ENCODE data around the gene ZNF469. TPM values are rescaled to one million over a fixed set of nuclear protein-coding genes. Genes with fewer than 3 reads are reported as not detected.
A peak's percentile ranks its signal among the peaks of the same experiment; 100 is the strongest.

Gene ZNF469
- polyA plus RNA-seq = under 1 TPM in 2 of 3 donors, not detected in 1; 0.11 to 0.65 TPM

DNA sequence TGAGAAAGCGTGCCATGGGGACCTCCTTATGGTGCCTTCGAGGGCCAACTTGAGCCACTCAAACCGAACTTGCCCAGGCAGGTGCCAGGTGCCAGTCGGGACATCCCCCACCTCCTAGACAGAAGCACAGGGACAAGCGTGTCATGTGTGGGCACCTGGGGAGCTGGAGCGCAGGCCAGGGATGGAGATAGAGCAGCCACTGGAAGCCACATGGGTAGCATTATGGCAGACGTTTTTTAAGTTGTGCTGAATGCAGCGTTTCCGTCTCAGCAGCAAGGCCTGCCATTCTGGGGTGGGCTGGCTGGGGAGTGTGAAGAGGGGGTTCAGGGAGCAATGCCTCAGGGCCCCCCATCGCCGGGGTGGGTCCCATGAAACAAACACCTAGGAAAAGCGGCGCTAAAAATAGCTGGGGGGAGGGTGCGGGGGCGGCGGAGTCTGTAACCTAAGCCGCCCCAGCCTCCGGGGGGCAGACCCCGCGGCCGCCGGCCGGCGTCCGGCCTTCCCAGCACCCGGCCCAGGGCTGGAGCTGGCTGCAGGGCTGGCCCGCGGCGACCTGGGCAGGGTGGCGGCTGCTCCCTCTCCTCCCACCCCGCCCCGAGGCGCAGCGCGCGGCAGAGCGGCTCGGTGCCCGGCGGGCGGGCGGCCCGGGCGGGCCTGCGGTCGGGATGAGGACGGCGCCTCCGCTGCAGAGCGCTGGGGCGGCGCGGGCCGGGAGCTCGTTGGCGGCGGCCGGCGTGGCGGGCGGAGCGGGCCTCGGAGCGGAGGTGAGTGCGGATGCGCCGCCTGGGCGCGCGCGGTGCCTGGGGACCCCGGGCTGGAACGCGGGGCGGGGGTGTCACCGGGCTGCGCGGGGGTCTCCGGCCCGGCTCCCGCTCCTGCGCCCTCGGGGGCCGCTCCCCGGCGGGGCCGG lies at the start of gene ZNF469:
ZNF469 (plus strand) TSS at position 469 of the 910 bp plus-strand sequence. CDS start 44,512 bp downstream, outside the sequence.
- DNase-seq = no peak
- Mint-ChIP-seq H3K4me3 (peak within 1 kb of the TSS in 4 of 5 donors; percentile 24 to 59 (median 38)), H3K4me1 (peaks cover 0 to 7% of the 10 kb centered on the region in 2 donors), H3K27me3 (ENCODE audit: low read depth in 3 of 3) (peaks cover 5 to 10% (median 8%) of the 10 kb centered on the region in 3 donors), H3K36me3 (no peaks in the 10 kb centered on the region), H3K27ac (no peak within 1 kb of the TSS), H3K9me3 (no peaks in the 10 kb centered on the region)

- H3K27ac Mint-ChIP-seq = peak overlapping the region in 2 of 6 donors; percentile 0 to 65
These were observed 48.6 kb upstream of the ZNF469 start for GRCh38 chr16:88333848-88334777.

DNA sequence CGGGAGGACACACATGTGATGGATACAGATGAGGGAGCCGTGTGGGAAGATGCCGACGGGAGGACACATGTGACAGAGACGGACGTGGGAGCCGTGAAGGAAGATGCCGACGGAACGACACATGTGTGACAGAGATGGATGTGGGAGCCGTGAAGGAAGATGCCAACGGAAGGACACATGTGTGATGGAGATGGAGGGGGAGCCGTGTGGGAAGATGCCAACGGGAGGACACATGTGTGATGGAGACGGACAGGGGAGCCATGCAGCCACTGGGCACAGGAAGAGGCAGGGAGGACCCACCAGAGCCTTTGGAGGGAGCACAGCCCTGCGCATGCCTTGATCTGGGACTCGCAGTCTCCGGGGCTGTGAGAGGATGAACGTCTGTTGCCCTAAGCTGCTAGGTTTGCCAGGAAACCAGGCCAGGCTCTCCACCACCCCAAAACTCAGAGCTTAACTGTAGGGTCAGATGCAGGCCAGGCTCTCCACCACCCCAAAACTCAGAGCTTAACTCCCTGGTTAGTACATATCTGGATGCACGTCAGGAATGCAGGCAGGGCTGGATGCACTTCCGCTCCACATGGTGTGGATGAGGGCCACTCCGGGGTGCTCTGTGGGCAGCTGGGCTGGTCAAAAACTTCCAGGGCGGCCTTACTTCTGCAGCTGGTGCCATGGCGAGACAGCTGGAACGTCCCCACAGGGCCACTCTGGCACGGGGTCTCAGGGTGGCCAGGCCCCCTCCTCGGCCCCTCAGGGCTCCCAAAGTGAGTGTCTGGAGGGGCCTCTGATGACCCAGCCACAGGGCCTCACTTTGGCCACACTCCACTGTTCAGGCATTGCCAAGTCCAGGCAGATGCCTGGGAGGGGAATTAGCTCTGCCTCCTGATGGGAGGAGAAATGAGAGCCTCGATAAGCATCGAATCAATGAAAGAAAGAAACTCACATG lies 47.7 kb upstream of the ZNF469 start:
- no peaks in the 10 kb centered on the region for H3K9me3 Mint-ChIP-seq
- H3K4me1 Mint-ChIP-seq = peaks cover 0 to 11% of the 10 kb centered on the region in 2 donors
- no peak overlapping the region for H3K27ac Mint-ChIP-seq
- peaks cover 0 to 8% (median 2%) of the 10 kb centered on the region in 3 donors for H3K27me3 Mint-ChIP-seq (ENCODE audit: low read depth in 3 of 3)
- no peak overlapping the region for H3K4me3 Mint-ChIP-seq
- DNase-seq = no peak
- H3K36me3 Mint-ChIP-seq = no peaks in the 10 kb centered on the region

More at GRCh38 chr16:88333848-88334777, 48.6 kb upstream of the ZNF469 start:
- Mint-ChIP-seq H3K4me1 (peaks cover 0 to 11% of the 10 kb centered on the region in 2 donors), H3K27me3 (ENCODE audit: low read depth in 3 of 3) (peaks cover 0 to 8% (median 2%) of the 10 kb centered on the region in 3 donors), H3K36me3 (no peaks in the 10 kb centered on the region), H3K9me3 (no peaks in the 10 kb centered on the region), H3K4me3 (peak overlapping the region in 2 of 5 donors; percentile 40 to 55)
- DNase-seq = no peak

DNA sequence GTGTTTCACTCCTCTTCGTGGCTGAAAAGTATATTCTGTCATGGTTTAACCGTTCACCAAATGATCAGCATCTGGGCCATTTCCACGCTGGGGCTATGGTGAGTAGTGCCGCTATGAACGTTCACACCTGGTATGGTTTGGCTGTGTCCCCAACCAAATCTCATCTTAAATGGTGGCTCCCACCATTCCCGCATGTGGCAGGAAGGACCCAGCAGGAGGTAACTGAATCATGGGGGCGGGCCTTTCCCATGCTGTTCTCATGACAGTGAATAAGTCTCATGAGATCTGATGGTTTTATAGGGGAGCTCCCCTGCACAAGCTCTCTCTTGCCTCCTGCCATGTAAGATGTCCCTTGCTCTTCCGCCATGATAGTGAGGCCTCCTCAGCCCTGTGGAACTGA lies 45.7 kb upstream of the ZNF469 start:
- Mint-ChIP-seq H3K4me3 (no peak overlapping the region), H3K27me3 (ENCODE audit: low read depth in 3 of 3) (peaks cover 0 to 8% (median 2%) of the 10 kb centered on the region in 3 donors), H3K4me1 (peaks cover 0 to 11% of the 10 kb centered on the region in 2 donors), H3K36me3 (no peaks in the 10 kb centered on the region), H3K9me3 (no peaks in the 10 kb centered on the region), H3K27ac (no peak overlapping the region)
- DNase-seq = no peak

DNA sequence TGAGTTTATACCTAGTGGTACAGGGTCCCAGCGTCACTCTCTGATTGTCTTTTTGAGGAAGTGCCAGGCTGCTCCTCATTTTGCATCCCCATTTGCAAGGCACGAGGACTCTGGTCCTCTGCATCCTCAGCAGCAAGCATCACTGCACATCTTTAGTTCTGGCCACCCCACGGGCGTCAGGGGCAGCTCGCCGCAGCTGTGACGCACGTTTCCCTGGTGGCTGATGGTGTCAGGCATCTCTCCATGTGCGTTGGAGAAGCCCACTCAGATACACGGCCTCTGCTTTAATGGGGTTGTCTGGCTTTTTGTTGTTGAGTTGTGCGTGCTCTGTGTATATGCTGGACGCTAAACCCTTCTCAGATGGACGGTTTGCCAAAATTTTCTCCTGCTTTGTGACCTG lies 45.2 kb upstream of the ZNF469 start:
- Mint-ChIP-seq H3K4me1 (peaks cover 0 to 11% of the 10 kb centered on the region in 2 donors), H3K9me3 (no peaks in the 10 kb centered on the region), H3K27ac (no peak overlapping the region), H3K27me3 (ENCODE audit: low read depth in 3 of 3) (peaks cover 0 to 8% (median 2%) of the 10 kb centered on the region in 3 donors), H3K4me3 (no peak overlapping the region), H3K36me3 (no peaks in the 10 kb centered on the region)
- DNase-seq = no peak

DNA sequence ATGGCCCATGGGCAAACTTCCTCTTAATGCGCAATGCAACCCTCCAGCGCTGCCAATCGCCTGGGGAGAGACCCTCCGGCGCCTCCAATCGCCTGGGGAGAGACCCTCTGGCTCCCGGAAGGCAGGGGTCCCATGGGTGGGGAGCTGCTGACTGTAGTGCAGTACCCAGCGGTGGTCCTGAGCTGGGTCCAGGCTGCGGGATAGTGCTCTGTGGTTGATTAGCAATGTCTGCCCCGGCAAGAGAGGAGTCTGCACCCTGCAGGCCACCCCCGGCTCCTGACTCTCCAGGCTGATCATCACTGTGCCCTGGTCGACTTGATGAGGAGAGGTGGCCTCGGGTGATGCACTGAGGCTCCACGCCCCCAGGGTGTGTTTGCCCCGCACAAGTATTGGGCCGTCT lies 44.6 kb upstream of the ZNF469 start:
- Mint-ChIP-seq H3K9me3 (no peaks in the 10 kb centered on the region), H3K27ac (no peak overlapping the region), H3K4me1 (peaks cover 0 to 7% of the 10 kb centered on the region in 2 donors), H3K27me3 (ENCODE audit: low read depth in 3 of 3) (peaks cover 0 to 9% (median 2%) of the 10 kb centered on the region in 3 donors), H3K4me3 (no peak overlapping the region), H3K36me3 (no peaks in the 10 kb centered on the region)
- no peak for DNase-seq

- Mint-ChIP-seq H3K27ac (no peak overlapping the region), H3K4me1 (peaks cover 0 to 1% of the 10 kb centered on the region in 2 donors), H3K9me3 (no peaks in the 10 kb centered on the region), H3K4me3 (no peak overlapping the region), H3K36me3 (no peaks in the 10 kb centered on the region), H3K27me3 (ENCODE audit: low read depth in 3 of 3) (peaks cover 0 to 9% (median 2%) of the 10 kb centered on the region in 3 donors)
- no peak for DNase-seq
These were observed 43.9 kb upstream of the ZNF469 start for GRCh38 chr16:88338896-88339295.

GRCh38 chr16:88339930-88340754 lies 42.6 kb upstream of the ZNF469 start:
- Mint-ChIP-seq H3K36me3 (no peaks in the 10 kb centered on the region), H3K27ac (no peak overlapping the region), H3K27me3 (ENCODE audit: low read depth in 3 of 3) (peaks cover 0 to 4% (median 0%) of the 10 kb centered on the region in 3 donors), H3K4me3 (no peak overlapping the region), H3K4me1 (no peaks in the 10 kb centered on the region), H3K9me3 (no peaks in the 10 kb centered on the region)
- no peak for DNase-seq

GRCh38 chr16:88340755-88341150 lies 42.0 kb upstream of the ZNF469 start:
- no peak overlapping the region for H3K4me3 Mint-ChIP-seq
- H3K27ac Mint-ChIP-seq = no peak overlapping the region
- H3K27me3 Mint-ChIP-seq (ENCODE audit: low read depth in 3 of 3) = peaks cover 0 to 4% (median 0%) of the 10 kb centered on the region in 3 donors
- H3K4me1 Mint-ChIP-seq = no peaks in the 10 kb centered on the region
- DNase-seq = no peak
- no peaks in the 10 kb centered on the region for H3K36me3 Mint-ChIP-seq
- no peaks in the 10 kb centered on the region for H3K9me3 Mint-ChIP-seq

- Mint-ChIP-seq H3K36me3 (no peaks in the 10 kb centered on the region), H3K4me1 (no peaks in the 10 kb centered on the region), H3K27me3 (ENCODE audit: low read depth in 3 of 3) (peaks cover 0 to 4% (median 0%) of the 10 kb centered on the region in 3 donors), H3K9me3 (no peaks in the 10 kb centered on the region), H3K27ac (no peak overlapping the region), H3K4me3 (no peak overlapping the region)
- no peak for DNase-seq
These were observed 41.0 kb upstream of the ZNF469 start for GRCh38 chr16:88341551-88342290.

GRCh38 chr16:88342491-88342890 lies 40.3 kb upstream of the ZNF469 start:
- no peak for DNase-seq
- Mint-ChIP-seq H3K4me1 (peaks cover 0 to 1% of the 10 kb centered on the region in 2 donors), H3K36me3 (no peaks in the 10 kb centered on the region), H3K4me3 (no peak overlapping the region), H3K9me3 (no peaks in the 10 kb centered on the region), H3K27me3 (ENCODE audit: low read depth in 3 of 3) (peaks cover 0 to 3% (median 0%) of the 10 kb centered on the region in 3 donors), H3K27ac (no peak overlapping the region)

Measured in immature natural killer cell (primary cell).